GM12878 (cell line): ENCODE results near the gene ZNF836. TPM values are rescaled to one million over a fixed set of nuclear protein-coding genes. Genes with fewer than 3 reads are reported as not detected.
A peak's percentile ranks its signal among the peaks of the same experiment; 100 is the strongest.

Experiments
- ATAC-seq: fragments of 200-7000 bp; cut with Tn5 transposase; 3 replicates; pipeline ENCODE4 v1.9.1; 2020; ENCODE audit warnings: mild to moderate bottlenecking, moderate library complexity
- BruUV-seq: library from RNA; stranded (reverse); fragments of 400-500 nt; replicated peaks from 2 replicates; lab custom pipeline; 2021; lab: Mats Ljungman, UMichigan
- CTCF ChIA-PET: fragments of 300-600 bp; sonication (Branson Sonifier 250); formaldehyde crosslinking; extraction: SDS; loops from one replicate; lab custom pipeline; 2021; ENCODE audit warnings: inconsistent platforms; lab: Yijun Ruan, JAX
- POLR2A ChIA-PET: fragments of 350-600 bp; formaldehyde crosslinking; extraction: SDS; loops from one replicate; lab custom pipeline; 2021; ENCODE audit warnings: inconsistent platforms; lab: Charles Lee
- RAD21 ChIA-PET: fragments of 300-600 bp; sonication (Branson Sonifier 250); formaldehyde crosslinking; loops from one replicate; lab custom pipeline; 2023; ENCODE audit warnings: antibody characterized with exemption; ENCODE audit not compliant: unreplicated experiment; lab: Charles Lee
- SMC1A ChIA-PET: fragments of 300-600 bp; sonication (Branson Sonifier 250); formaldehyde crosslinking; loops from one replicate; lab custom pipeline; 2023; ENCODE audit not compliant: unreplicated experiment, uncharacterized antibody; lab: Charles Lee
- DNase-seq: peaks from one replicate; pipeline ENCODE4 v3.0.0-alpha.2; 2011; ENCODE audit warnings: low read depth, low spot score
- FAIRE-seq: peaks from 3 replicates; lab custom pipeline; 2011; peaks lifted over from hg19 to GRCh38; lab: Jason Lieb, UNC
- H2AFZ ChIP-seq: 2 replicates; pipeline ENCODE4 v1.6.0; 2011; ENCODE audit warnings: low read depth, low read length, control low read depth; ENCODE audit not compliant: control insufficient read depth
- H3K27ac ChIP-seq: 2 replicates; pipeline ENCODE4 v1.5.1; 2011; ENCODE audit warnings: control low read depth; ENCODE audit not compliant: control insufficient read depth, insufficient read depth
- H3K27me3 ChIP-seq, 2 experiments: replicated peaks in 1 of 2; 2 replicates each; pipeline versions ENCODE4 v1.6.0 to v1.6.1; 2011; ENCODE audit warnings: low read length in 1 of 2; ENCODE audit not compliant: control insufficient read depth in 2 of 2, insufficient read depth in 2 of 2
- H3K36me3 ChIP-seq, 2 experiments: 2 replicates each; pipeline ENCODE4 v1.5.1; 2011; ENCODE audit warnings: low read length in 1 of 2; ENCODE audit not compliant: control insufficient read depth in 2 of 2, insufficient read depth in 2 of 2
- H3K4me1 ChIP-seq: 2 replicates; pipeline ENCODE4 v1.6.1; 2011; ENCODE audit warnings: mild to moderate bottlenecking, low read length, moderate library complexity, mixed read lengths; ENCODE audit not compliant: control insufficient read depth, insufficient read depth
- H3K4me2 ChIP-seq: 2 replicates; pipeline ENCODE4 v1.6.0; 2011; ENCODE audit warnings: control low read depth; ENCODE audit not compliant: control insufficient read depth, insufficient read depth
- H3K4me3 ChIP-seq: fragments of 200-600 bp; sonication (generic); 2 replicates; pipeline ENCODE4 v1.5.1; 2016
- H3K79me2 ChIP-seq: 2 replicates; pipeline ENCODE4 v1.6.0; 2011; ENCODE audit warnings: low read length; ENCODE audit not compliant: control insufficient read depth, insufficient read depth
- H3K9ac ChIP-seq: 2 replicates; pipeline ENCODE4 v1.8.0; 2011; ENCODE audit warnings: low read length, control low read depth, mixed read lengths; ENCODE audit not compliant: control insufficient read depth, insufficient read depth
- H3K9me3 ChIP-seq: replicated peaks from 3 replicates; pipeline ENCODE4 v1.5.1; 2011; ENCODE audit warnings: mild to moderate bottlenecking, low read length; ENCODE audit not compliant: control insufficient read depth, insufficient read depth
- H4K20me1 ChIP-seq: 2 replicates; pipeline ENCODE4 v1.6.0; 2011; ENCODE audit not compliant: control insufficient read depth, insufficient read depth
- ATF2 ChIP-seq: IDR thresholded peaks from 2 replicates; pipeline ENCODE4 v1.6.1; 2012; ENCODE audit warnings: low read length, inconsistent platforms
- IKZF1 ChIP-seq: fragments of 450-650 bp; conservative IDR thresholded peaks from 2 replicates; pipeline ENCODE4 v1.6.1; 2017; ENCODE audit warnings: antibody characterized with exemption, mild to moderate bottlenecking
- IRF3 ChIP-seq: fragments of 450-650 bp; IDR thresholded peaks from 2 replicates; pipeline ENCODE4 v1.6.1; 2014; ENCODE audit warnings: mild to moderate bottlenecking
- NKRF ChIP-seq: fragments of 450-650 bp; conservative IDR thresholded peaks from 2 replicates; pipeline ENCODE4 v1.6.1; 2017; ENCODE audit warnings: mild to moderate bottlenecking, moderate library complexity
- NR2F1 ChIP-seq: fragments of 450-650 bp; conservative IDR thresholded peaks from 2 replicates; pipeline ENCODE4 v1.6.1; 2017; ENCODE audit warnings: mild to moderate bottlenecking
- SUPT20H ChIP-seq: IDR thresholded peaks from 2 replicates; pipeline ENCODE4 v1.6.1; 2011; ENCODE audit warnings: low read depth, mild to moderate bottlenecking, low read length, moderate library complexity, borderline replicate concordance; ENCODE audit not compliant: control insufficient read depth
- ZBED1 ChIP-seq: IDR thresholded peaks from 2 replicates; pipeline ENCODE4 v1.6.1; 2016; ENCODE audit warnings: borderline replicate concordance
- WGBS: methylation state at CpG from one replicate; pipeline ENCODE4 v1.1.6; 2016; ENCODE audit warnings: low lambda C conversion rate; ENCODE audit not compliant: insufficient replicate concordance, insufficient coverage; ENCODE audit errors: missing lambda C conversion rate; 5-methylcytosine and 5-hydroxymethylcytosine counted together
- in situ Hi-C: fragments of 300-500 bp; cut with MboI; formaldehyde crosslinking; loops from 9 replicates; pipeline ENCODE4 v1.14.3; 2018; ENCODE audit warnings: mixed read lengths
- intact Hi-C: fragments of 100-400 bp; cut with micrococcal nuclease; formaldehyde crosslinking; loops from one replicate; pipeline ENCODE4 v1.14.2; 2022; ENCODE audit not compliant: unreplicated experiment
- polyA plus RNA-seq, 11 experiments: library from polyadenylated mRNA; depleted of rRNA in 4 of 11; unstranded in 6 of 11; stranded (reverse) in 5 of 11; fragments of >200 nt; fragmentation: Nextera tagmentation in 4 of 11; fragmentation: Illumina TruSeq in 1 of 11; extraction: Ambion mirVana in 4 of 11; extraction: Trizol in 1 of 11; gene quantifications; 1 replicate in 1 of 11; 2 replicates in 10 of 11; pipeline versions ENCODE4 v1.2.1 to v1.2.3, GENCODE V29; 2011 to 2016; ENCODE audit warnings: inconsistent platforms in 2 of 11, missing spikeins in 2 of 11, low read depth in 1 of 11
- total RNA-seq, 4 experiments: library from RNA; depleted of rRNA in 3 of 4; stranded (reverse); fragments of >200 nt in 3 of 4; fragmentation: Illumina TruSeq in 1 of 4; extraction: Trizol in 1 of 4; gene quantifications; 2 replicates each; pipeline versions ENCODE4 v1.2.1 to v1.2.3, GENCODE V29; 2013 to 2021
- TF ChIP-seq, protein P1 (sequence below): fragments of 150-350 bp; IDR thresholded peaks from 2 replicates; pipeline ENCODE4 v1.6.1; 2014; ENCODE audit warnings: mild to moderate bottlenecking, low read depth, low read length

The ZNF836 gene
- total and polyA plus RNA-seq, 10 of the 15 experiments (the other 5 are each of a cell fraction or from before 2014, with no cell fraction given) = 4.5 to 9.2 (median 6.2) TPM

DNA sequence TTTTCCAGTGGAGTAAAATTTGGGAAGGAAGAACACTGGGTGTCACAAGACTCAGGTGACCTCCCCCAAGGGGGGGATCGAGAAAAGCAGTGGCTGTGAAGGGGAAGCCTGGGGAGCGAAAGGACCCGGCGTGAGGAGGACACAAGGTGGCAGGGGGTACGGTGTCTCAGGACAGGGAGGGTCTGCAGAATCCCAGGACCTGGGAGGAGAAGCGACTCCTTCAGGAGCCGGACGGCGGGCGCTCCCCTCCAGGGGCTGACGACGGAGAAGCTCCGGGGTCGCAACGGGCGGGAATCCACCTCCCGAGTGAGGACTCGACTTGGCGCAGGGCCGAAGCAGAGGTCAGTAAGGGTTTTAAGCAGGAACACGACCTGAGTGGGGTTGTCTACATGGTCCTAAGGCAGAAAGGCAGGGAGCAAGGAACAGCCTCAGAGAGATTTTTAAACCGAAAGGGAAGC is 529 bp downstream of the ZNF836 start:
- DNase-seq = no peak
- ChIA-PET SMC1A (interaction anchor here (0.5 to 1.5 kb wide), 3 partner anchors 19 to 532 kb away, joined by 3 to 4 read pairs (median 4); partner anchors contain the start of gene PPP2R1A), POLR2A (interaction anchor here (0.5 to 2.6 kb wide), 4 partner anchors 18 to 166 kb away, joined by 3 to 10 read pairs (median 3); partner anchors contain the start of gene PPP2R1A)
- intact Hi-C loops = no loop called here
- Histone ChIP-seq H3K36me3 (no peaks in the 10 kb centered on the region; a peak in 1 of 4 replicates), H2AFZ (peak overlapping the region; percentile 88), H3K9ac (peak overlapping the region; percentile 81), H3K27me3 (no peaks in the 10 kb centered on the region), H3K4me1 (peaks cover 4% of the 10 kb centered on the region), H3K4me2 (peak overlapping the region; percentile 93)
- BruUV-seq = TSS peak; percentile 78
- in situ Hi-C loops = no loop called here
- under 1% methylated on average over 22 of the region's 22 CpGs for WGBS
- TF ChIP-seq, protein P1, sequence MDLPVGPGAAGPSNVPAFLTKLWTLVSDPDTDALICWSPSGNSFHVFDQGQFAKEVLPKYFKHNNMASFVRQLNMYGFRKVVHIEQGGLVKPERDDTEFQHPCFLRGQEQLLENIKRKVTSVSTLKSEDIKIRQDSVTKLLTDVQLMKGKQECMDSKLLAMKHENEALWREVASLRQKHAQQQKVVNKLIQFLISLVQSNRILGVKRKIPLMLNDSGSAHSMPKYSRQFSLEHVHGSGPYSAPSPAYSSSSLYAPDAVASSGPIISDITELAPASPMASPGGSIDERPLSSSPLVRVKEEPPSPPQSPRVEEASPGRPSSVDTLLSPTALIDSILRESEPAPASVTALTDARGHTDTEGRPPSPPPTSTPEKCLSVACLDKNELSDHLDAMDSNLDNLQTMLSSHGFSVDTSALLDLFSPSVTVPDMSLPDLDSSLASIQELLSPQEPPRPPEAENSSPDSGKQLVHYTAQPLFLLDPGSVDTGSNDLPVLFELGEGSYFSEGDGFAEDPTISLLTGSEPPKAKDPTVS = no peak
- TF ChIP-seq ATF2 (no peak), SUPT20H (no peak), IRF3 (no peak), NKRF (0 out of 2 replicates have a peak, but pooled peaks have one; percentile 59), NR2F1 (0 out of 2 replicates have a peak, but pooled peaks have one; percentile 4), IKZF1 (peak; percentile 26; the same call in 1 of the 2 replicates), ZBED1 (no peak)
- TF ChIP-seq, all 136 proteins: peak for 3
- H4K20me1 ChIP-seq = no peaks in the 10 kb centered on the region
- peak overlapping the region; percentile 92 for H3K4me3 ChIP-seq
- ChIA-PET CTCF (interaction anchor here (1.9 kb wide), 1 partner anchor 67 kb away, joined by 8 read pairs; no protein-coding TSS in a partner anchor), RAD21 (interaction anchor here (0.7 to 1.7 kb wide), 2 partner anchors 19 to 33 kb away, joined by 4 to 7 read pairs; partner anchors contain the start of gene PPP2R1A)
- peaks cover 3% of the 10 kb centered on the region; the same call in 1 of the 2 replicates for H3K79me2 ChIP-seq
- FAIRE-seq (peak; percentile 7), ATAC-seq (peak; percentile 62)
- peaks cover 14% of the 10 kb centered on the region; the same call in 2 of the 3 replicates for H3K9me3 ChIP-seq
- peak overlapping the region; percentile 59 for H3K27ac ChIP-seq
